GM23338 (cell line): ENCODE data around the gene ELL2. TPM values are rescaled to one million over a fixed set of nuclear protein-coding genes. Genes with fewer than 3 reads are reported as not detected.

Experiments used
- NANOG ChIP-seq: IDR thresholded peaks from 2 replicates; pipeline ENCODE4 v1.6.1; 2016; ENCODE audit warnings: antibody characterized with exemption, borderline replicate concordance
- STAT1 ChIP-seq: IDR thresholded peaks from one replicate; pipeline ENCODE4 v1.6.1; 2016; ENCODE audit warnings: antibody characterized with exemption; ENCODE audit not compliant: unreplicated experiment
- ZNF331 ChIP-seq: fragments of 250-450 bp; sonication (Bioruptor Pico); IDR thresholded peaks from 2 replicates; pipeline ENCODE4 v1.5.0; 2020; ENCODE audit warnings: low read depth, mild to moderate bottlenecking, moderate library complexity
- polyA plus RNA-seq: library from polyadenylated mRNA; unstranded; fragments of >200 nt; fragmentation: Nextera tagmentation; extraction: Ambion mirVana; gene quantifications from 2 replicates; pipeline ENCODE4 v1.2.1, GENCODE V29; 2016
- total RNA-seq: library from RNA; depleted of rRNA; stranded (reverse); fragments of >200 nt; shearing (Covaris generic); gene quantifications from 2 replicates; pipeline ENCODE4 v1.2.3, GENCODE V29; 2014
- TF ChIP-seq, protein P1 (sequence below): fragments of 250-450 bp; sonication (Bioruptor Pico); IDR thresholded peaks from 2 replicates; pipeline ENCODE4 v1.5.0; 2020; ENCODE audit warnings: mild to moderate bottlenecking, moderate library complexity
- TF ChIP-seq, protein P2 (sequence below): IDR thresholded peaks from one replicate; pipeline ENCODE4 v1.6.1; 2018; ENCODE audit warnings: antibody characterized with exemption; ENCODE audit not compliant: unreplicated experiment
- TF ChIP-seq, protein P3 (sequence below), 2 experiments: fragments of 200-600 bp in 1 of 2; sonication (generic) in 1 of 2; conservative IDR thresholded peaks; 2 replicates each; pipeline versions ENCODE4 v1.5.1 to v1.6.1; 2016 to 2017; ENCODE audit warnings: antibody characterized with exemption in 2 of 2, low read depth in 2 of 2, mild to moderate bottlenecking in 2 of 2, moderate library complexity in 1 of 2

Gene ELL2
- total and polyA plus RNA-seq, 2 experiments from 2014 or later = 7.4 to 32.6 TPM

- TF ChIP-seq, protein P1, sequence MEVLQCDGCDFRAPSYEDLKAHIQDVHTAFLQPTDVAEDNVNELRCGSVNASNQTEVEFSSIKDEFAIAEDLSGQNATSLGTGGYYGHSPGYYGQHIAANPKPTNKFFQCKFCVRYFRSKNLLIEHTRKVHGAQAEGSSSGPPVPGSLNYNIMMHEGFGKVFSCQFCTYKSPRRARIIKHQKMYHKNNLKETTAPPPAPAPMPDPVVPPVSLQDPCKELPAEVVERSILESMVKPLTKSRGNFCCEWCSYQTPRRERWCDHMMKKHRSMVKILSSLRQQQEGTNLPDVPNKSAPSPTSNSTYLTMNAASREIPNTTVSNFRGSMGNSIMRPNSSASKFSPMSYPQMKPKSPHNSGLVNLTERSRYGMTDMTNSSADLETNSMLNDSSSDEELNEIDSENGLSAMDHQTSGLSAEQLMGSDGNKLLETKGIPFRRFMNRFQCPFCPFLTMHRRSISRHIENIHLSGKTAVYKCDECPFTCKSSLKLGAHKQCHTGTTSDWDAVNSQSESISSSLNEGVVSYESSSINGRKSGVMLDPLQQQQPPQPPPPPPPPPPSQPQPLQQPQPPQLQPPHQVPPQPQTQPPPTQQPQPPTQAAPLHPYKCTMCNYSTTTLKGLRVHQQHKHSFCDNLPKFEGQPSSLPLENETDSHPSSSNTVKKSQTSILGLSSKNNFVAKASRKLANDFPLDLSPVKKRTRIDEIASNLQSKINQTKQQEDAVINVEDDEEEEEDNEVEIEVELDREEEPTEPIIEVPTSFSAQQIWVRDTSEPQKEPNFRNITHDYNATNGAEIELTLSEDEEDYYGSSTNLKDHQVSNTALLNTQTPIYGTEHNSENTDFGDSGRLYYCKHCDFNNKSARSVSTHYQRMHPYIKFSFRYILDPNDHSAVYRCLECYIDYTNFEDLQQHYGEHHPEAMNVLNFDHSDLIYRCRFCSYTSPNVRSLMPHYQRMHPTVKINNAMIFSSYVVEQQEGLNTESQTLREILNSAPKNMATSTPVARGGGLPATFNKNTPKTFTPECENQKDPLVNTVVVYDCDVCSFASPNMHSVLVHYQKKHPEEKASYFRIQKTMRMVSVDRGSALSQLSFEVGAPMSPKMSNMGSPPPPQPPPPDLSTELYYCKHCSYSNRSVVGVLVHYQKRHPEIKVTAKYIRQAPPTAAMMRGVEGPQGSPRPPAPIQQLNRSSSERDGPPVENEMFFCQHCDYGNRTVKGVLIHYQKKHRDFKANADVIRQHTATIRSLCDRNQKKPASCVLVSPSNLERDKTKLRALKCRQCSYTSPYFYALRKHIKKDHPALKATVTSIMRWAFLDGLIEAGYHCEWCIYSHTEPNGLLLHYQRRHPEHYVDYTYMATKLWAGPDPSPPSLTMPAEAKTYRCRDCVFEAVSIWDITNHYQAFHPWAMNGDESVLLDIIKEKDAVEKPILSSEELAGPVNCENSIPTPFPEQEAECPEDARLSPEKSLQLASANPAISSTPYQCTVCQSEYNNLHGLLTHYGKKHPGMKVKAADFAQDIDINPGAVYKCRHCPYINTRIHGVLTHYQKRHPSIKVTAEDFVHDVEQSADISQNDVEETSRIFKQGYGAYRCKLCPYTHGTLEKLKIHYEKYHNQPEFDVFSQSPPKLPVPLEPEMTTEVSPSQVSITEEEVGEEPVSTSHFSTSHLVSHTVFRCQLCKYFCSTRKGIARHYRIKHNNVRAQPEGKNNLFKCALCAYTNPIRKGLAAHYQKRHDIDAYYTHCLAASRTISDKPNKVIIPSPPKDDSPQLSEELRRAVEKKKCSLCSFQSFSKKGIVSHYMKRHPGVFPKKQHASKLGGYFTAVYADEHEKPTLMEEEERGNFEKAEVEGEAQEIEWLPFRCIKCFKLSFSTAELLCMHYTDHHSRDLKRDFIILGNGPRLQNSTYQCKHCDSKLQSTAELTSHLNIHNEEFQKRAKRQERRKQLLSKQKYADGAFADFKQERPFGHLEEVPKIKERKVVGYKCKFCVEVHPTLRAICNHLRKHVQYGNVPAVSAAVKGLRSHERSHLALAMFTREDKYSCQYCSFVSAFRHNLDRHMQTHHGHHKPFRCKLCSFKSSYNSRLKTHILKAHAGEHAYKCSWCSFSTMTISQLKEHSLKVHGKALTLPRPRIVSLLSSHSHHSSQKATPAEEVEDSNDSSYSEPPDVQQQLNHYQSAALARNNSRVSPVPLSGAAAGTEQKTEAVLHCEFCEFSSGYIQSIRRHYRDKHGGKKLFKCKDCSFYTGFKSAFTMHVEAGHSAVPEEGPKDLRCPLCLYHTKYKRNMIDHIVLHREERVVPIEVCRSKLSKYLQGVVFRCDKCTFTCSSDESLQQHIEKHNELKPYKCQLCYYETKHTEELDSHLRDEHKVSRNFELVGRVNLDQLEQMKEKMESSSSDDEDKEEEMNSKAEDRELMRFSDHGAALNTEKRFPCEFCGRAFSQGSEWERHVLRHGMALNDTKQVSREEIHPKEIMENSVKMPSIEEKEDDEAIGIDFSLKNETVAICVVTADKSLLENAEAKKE (CRISPR knock-in tag) = no peak
- TF ChIP-seq STAT1 (no peak), ZNF331 (CRISPR knock-in tag) (no peak), NANOG (no peak)
- TF ChIP-seq, protein P2, sequence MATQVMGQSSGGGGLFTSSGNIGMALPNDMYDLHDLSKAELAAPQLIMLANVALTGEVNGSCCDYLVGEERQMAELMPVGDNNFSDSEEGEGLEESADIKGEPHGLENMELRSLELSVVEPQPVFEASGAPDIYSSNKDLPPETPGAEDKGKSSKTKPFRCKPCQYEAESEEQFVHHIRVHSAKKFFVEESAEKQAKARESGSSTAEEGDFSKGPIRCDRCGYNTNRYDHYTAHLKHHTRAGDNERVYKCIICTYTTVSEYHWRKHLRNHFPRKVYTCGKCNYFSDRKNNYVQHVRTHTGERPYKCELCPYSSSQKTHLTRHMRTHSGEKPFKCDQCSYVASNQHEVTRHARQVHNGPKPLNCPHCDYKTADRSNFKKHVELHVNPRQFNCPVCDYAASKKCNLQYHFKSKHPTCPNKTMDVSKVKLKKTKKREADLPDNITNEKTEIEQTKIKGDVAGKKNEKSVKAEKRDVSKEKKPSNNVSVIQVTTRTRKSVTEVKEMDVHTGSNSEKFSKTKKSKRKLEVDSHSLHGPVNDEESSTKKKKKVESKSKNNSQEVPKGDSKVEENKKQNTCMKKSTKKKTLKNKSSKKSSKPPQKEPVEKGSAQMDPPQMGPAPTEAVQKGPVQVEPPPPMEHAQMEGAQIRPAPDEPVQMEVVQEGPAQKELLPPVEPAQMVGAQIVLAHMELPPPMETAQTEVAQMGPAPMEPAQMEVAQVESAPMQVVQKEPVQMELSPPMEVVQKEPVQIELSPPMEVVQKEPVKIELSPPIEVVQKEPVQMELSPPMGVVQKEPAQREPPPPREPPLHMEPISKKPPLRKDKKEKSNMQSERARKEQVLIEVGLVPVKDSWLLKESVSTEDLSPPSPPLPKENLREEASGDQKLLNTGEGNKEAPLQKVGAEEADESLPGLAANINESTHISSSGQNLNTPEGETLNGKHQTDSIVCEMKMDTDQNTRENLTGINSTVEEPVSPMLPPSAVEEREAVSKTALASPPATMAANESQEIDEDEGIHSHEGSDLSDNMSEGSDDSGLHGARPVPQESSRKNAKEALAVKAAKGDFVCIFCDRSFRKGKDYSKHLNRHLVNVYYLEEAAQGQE = no peak
- TF ChIP-seq, protein P3, sequence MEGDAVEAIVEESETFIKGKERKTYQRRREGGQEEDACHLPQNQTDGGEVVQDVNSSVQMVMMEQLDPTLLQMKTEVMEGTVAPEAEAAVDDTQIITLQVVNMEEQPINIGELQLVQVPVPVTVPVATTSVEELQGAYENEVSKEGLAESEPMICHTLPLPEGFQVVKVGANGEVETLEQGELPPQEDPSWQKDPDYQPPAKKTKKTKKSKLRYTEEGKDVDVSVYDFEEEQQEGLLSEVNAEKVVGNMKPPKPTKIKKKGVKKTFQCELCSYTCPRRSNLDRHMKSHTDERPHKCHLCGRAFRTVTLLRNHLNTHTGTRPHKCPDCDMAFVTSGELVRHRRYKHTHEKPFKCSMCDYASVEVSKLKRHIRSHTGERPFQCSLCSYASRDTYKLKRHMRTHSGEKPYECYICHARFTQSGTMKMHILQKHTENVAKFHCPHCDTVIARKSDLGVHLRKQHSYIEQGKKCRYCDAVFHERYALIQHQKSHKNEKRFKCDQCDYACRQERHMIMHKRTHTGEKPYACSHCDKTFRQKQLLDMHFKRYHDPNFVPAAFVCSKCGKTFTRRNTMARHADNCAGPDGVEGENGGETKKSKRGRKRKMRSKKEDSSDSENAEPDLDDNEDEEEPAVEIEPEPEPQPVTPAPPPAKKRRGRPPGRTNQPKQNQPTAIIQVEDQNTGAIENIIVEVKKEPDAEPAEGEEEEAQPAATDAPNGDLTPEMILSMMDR (conservative IDR thresholded peaks at IDR 0.05; ENCODE audit: low read depth in 2 of 2) = no peak
Observed at GRCh38 chr5:95942414-95942813, 19.2 kb downstream of the ELL2 start (continued).
